Measurements from ENCODE around the gene F11.
"Not testable (repeated sequence)": the region's sequence is repeated elsewhere in the genome, so short reads cannot be mapped to it uniquely, and the experiment has no call there.

F11 gene

DNA sequence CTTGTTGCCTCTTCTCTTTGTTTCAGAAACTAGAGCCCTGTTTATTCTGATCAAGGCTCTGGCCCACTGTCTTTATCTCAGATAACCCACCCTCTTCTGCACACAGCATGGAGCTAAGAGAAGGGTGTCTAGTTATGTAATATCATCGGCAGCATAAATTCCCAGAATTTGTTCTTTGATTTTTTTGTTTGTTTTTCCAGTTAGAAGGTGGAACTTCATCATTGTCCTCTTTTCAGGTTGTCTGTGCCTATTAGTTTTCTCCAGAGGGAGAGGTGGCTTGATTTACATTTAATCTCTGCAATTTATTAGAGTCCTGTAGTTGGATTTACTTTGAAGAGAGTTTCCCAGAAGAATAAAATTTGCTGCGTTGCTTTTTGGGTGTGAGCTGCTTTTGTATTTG is 15.2 kb upstream of the F11 start:
- DNase-seq = no peak

GRCh38 chr4:186255122-186255521 is 10.9 kb upstream of the F11 start:
- no peak for DNase-seq

DNA sequence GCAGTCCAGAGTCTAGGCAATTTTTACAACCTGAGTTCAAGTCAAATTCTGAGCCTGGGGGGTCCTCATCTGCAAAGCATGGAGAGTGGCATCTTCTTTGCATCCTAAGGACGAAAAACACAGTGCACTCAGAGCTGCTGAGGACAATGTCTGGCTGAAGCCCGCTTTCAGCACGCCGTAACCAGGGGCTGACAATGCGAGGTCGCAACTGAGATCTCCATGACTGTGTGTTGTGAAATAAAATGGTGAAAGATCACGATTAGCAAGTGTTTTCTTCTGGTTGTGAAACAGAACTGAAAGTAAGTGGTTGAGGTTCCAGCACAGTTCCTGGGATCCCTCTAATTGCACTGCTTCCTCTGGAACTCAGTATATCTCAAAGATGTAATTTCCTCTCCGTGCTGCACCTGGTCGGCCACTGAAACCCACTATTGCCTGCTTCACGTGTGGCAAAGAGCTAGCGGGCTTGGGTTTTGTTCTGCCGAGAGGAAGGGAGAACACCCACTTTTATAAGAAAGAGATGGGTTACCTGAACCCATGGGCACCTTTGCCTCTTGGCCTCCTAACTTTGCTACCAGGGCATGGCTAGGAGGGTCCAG is 7.7 kb upstream of the F11 start:
- DNase-seq = no peak

DNA sequence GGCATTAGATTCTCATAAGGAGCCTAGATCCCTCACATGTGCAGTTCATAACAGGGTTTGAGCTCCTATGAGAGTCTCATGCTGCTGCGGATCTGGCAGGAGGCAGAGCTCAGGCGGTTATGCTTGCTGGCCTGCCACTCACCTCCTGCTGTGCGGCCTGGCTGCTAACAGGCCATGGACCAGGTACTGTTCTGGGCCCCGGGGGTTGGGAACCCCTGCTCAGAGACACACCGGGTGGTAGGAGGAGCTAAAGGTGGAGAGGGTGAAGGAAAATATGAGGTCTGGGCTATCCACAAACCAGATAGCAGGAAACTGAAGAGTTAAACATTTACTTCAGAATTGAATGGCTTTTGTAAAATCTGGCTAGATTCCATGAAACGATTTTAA is 5.9 kb upstream of the F11 start:
- DNase-seq = no peak

DNA sequence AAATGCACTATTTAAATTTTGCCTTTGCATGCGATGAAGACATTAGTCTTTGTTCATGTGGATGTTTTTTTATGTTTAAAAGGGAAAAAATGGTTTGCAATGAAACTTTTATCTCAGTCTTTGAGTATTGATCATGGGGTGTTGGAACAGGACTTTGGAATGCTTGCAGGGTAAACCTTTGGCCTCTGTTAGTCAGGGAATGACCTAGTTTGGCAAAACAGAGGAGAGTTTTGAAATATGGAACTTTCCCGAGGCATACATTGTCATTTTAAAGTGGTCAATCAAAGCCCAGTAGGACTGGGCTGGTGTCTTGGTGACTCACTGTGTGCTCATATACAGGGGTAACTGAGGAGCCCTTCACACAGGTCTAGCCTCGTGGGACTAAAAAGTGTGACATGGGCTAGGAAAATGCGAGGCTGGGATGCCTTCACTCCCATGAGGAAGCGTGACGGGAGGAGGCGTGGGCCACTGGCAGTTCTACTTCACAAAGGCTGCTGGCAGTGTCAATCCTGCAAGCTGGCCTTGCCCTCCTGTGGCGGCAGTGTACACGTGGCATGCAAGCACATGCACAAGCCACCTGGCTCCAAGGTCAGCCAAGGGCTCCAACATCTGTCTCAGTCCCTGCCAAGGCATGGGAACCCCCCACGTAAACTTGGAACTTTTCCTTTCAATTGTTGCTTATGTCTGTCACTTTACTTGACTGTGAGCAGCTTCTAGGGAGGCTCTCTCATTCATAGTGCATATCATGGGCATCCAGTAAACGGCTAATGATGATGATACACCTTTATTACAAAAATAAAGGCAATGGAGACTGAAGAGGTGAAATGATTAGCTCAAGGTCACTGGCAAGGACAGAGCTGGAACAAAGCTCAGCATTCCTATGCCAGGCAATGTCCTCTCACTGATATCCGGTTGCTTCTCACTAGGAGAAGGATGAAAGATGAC is 5.2 kb upstream of the F11 start:
- DNase-seq = no peak

GRCh38 chr4:186264660-186265059 is 1.3 kb upstream of the F11 start:
- no peak for DNase-seq

DNA sequence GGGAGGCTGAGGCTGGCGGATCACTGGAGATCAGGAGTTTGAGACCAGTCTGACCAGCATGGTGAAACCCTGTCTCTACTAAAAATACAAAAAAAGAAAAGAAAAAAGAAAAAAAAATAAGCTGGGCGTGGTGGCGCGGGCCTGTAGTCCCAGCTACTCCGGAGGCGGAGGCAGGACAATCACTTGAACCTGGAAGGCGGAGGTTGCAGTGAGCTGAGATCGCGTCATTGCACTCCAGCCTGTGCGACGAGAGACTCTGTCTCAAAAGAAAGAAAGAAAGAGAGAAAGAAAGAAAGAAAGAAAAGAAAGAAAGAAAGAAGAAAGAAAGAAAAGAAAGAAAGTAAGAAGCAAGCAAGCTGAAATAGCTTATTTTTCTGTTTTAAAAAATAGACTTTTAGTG is 739 bp upstream of the F11 start:
- DNase-seq = not testable (repeated sequence)

DNA sequence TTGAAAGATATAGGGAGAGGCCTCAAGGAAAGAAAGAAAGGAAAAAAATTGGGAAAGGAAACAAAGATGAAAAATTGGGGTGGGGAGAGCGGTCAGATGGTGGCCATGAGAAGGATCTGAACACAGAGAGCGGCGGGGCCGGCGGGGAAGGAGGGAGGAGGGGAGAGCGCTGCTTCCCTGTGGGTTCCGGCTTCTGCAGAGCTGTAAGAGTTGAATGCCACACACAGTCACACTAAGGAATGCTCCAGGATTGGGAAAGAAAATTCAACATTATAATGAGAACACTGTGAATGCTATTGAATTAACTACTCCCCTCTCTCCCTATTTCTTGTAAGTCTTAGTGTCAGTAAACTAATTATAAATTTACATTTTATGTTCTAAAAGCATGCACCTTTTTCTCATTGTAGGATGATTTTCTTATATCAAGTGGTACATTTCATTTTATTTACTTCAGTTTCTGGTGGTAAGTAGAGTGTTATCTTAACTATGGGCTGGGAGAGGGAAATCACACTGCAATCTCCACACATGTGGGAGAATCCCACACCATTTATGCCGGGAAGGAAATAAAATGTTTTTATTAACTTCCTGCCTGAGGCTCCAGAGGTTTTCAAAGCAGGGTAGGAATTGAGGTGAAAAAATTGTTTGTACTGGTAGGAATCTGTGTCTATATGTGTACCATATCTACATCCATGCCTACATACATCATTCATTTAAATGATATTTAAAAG is 904 bp downstream of the F11 start:
- no peak for DNase-seq

DNA sequence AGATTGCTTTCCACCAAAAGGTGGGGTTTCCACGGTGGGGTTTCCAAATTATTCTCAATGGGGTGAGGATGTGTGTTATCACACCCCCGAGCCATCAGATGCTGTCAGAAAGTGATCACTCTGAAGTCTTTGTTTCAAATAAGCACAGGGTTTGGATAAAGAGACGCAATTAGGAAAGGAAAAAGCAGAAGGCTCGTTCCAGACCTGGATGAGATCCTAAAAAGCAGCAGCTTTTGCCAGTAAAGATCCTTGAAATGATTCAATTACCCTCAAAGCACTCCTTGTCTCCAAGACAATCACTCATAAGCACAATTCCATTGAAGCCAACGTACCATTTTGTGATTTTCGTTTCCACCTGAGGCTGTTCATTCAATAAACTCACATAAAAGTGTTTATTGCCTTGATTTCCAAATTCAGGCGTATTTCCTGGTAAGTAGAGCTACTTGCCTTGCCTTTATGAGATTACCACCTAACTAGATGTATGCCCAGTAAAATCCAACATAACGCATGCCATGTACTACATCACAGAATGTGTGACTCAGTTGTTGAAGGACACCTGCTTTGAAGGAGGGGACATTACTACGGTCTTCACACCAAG is 5.2 kb downstream of the F11 start:
- no peak for DNase-seq

GRCh38 chr4:186272699-186273391 is 6.9 kb downstream of the F11 start:
- no peak for DNase-seq

- not testable (repeated sequence) for DNase-seq
These were observed 7.4 kb downstream of the F11 start for GRCh38 chr4:186273392-186273789.

DNA sequence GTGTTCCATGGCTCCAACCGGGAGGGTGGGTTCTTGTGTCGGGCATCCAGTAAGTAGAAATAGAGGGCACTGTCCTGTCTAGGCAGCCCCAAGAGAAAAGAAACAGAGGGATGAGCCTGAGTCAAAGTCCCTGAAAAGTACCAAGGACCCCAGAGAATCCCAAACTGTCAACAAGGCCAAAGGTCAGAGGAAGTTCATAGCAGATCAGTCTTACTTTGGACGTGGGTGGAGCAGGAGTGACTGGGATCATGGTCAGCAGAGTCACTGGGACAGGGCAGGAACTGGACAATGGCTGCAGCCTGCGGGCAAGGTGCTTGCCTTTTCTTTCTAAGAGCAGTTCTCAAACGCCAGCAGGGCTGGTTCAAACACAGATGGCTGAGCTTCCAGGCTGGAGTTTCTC is 17.3 kb downstream of the F11 start:
- no peak for DNase-seq

GRCh38 chr4:186285147-186285546 is 19.2 kb downstream of the F11 start:
- DNase-seq = no peak

- DNase-seq = no peak
These were observed 20.6 kb downstream of the F11 start for GRCh38 chr4:186286581-186286980.

DNA sequence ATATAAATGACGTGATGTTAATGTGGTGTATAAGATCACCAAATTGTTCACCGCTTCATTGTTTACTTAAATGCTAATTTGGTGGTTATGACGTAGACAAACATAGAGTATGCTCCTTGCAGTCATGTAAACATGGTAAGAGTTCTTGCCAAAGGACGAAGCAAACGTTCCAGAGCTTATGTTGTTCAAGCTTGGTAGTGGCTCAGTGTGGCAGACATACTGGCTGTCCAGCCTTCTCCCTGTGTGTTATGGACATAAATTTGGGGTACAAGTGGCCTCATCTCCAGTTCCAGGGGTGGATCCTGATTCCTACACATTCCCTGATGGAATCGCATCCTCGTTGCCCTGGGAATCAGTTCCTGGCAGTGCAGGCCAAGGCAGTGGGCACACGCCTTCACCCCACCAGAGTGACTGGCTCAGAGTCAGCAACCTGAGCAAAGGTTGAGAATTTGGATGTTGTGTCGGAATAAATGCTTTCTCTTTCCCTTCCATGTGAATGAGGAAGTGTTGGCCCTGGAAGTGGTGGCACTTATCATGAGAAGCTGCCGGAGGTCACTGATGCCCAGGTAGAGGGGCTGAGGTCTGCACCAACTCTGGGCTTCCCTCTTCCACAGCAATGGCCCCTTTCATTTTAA is 25.4 kb downstream of the F11 start:
- no peak for DNase-seq

GRCh38 chr4:186294160-186294559 is 28.2 kb downstream of the F11 start:
- DNase-seq = no peak

DNA sequence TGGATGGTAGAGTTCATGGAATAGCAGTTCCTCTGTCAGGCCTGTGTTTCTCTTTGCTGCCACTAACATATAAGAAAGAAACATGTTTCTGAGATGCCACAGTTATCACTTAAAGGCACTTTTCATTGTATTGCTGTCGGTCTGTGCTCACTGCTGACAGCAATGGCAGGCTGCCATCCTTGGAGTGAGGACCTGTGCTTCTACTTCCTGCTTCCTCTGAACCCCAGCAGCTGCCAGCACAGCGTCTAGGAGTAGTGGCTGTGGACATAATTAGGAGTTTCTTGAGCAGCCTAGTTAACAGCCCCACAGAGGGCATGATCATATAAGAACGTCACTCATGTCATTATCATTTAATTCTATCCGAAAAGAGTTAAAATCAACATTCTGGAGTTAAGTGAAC is 30.5 kb downstream of the F11 start:
- DNase-seq = no peak

DNA sequence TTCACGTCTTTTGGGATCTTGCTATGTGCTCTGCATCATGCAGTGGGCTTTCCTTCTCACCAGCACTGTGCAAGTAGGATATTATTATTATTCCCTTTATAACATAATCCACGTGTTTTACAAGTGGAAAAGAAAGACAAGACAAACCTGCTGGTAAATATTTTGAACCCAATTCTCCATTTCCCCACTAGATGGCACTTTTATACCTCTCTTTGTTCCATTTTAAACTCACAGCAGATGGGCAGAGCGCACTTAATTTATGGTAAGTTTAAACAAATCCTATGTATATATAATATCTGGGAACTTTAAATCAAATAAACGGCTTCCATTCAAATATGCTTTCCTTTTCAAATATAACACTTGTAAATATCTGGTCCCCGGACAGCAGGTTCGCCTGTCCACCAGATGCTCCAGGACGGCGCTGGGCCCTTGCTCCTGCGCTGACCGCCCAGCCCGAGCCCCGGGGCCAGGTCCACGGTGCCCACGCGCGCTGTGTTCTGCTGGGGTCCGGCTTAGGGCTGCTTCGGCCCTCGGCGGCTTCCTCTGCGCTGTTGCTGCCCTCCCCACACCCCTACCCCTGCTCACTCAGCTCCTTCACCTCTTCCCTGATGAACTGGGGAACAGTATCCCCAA is 31.1 kb downstream of the F11 start:
- DNase-seq = no peak

DNA sequence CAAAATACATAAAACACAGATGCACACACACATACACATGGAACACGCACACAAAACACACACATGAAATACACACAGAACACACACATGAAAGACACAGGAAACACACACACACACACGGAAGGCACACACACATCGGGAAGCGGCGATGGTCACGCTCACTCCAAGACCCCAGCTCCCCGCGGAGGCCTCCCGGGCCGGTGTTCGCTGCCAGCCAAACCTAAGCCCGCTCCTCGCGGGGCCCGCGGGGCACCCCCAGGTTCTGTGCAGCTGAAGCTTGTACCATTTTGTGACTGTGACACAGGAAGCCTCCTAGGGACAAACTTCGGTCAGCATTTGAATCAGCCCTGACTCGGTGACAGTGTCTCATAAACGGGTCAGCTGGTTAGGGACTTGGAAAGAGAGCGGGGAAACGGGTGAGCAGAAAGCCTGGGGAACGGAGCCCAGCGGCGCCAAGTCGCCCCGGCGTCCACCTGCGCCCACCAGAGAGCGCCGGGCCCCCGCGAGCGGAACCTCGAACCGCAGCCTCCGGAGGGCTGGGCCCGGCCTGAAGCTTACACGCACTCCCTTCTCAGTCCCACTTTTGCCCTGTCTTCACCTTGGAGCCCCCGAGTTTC is 32.1 kb downstream of the F11 start:
- no peak for DNase-seq

DNA sequence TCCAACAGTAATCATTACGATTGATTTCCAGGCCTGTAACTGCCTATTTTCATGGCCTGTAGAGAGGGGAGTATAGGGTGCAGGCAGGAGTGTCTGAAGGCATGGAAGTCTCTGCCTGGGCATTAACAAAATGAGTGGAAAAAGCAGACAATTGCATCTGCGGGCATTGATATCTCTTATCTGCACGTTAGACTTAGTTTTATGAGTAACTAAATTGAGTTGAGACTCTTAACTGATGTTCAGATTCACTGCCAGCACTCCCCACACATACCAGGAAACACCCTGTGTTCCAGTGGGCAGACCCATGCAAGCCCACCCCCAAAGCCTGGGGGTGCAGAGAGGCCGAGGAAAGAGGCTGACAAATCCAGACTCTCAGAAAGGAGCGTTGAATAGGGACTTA is 33.3 kb downstream of the F11 start:
- no peak for DNase-seq

- DNase-seq = no peak
These were observed 34.8 kb downstream of the F11 start for GRCh38 chr4:186300659-186301390.
